Upper lobe of right lung (tissue), 1 donor: Measurements from ENCODE around the gene PUS3. TPM values are rescaled to one million over a fixed set of nuclear protein-coding genes. Genes with fewer than 3 reads are reported as not detected.
A peak's percentile ranks its signal among the peaks of the same experiment; 100 is the strongest.

Source experiments
- ATAC-seq: fragments of 200-7000 bp; cut with Tn5 transposase; one replicate; pipeline ENCODE4 v1.9.1; 2020; ENCODE audit warnings: mild to moderate bottlenecking, moderate library complexity
- DNase-seq: peaks from one replicate; pipeline ENCODE4 v3.0.0-alpha.2; 2020
- H3K27ac ChIP-seq: fragments of 200-600 bp; one replicate; pipeline ENCODE4 v1.8.0; 2022
- H3K27me3 ChIP-seq: fragments of 200-600 bp; one replicate; pipeline ENCODE4 v1.8.0; 2022; ENCODE audit warnings: mild to moderate bottlenecking
- H3K36me3 ChIP-seq: fragments of 200-600 bp; one replicate; pipeline ENCODE4 v1.8.0; 2022
- H3K4me1 ChIP-seq: fragments of 200-600 bp; one replicate; pipeline ENCODE4 v1.8.0; 2022
- H3K4me3 ChIP-seq: fragments of 200-600 bp; one replicate; pipeline ENCODE4 v1.8.0; 2022; ENCODE audit warnings: mild to moderate bottlenecking
- H3K9me3 ChIP-seq: fragments of 200-600 bp; one replicate; pipeline ENCODE4 v1.8.0; 2022
- intact Hi-C: fragments of 100-400 bp; cut with DNase I; formaldehyde crosslinking; loops from one replicate; pipeline ENCODE4 v1.11.0; 2022
- total RNA-seq: library from RNA; stranded (reverse); fragmentation: NEBNext Ultra II Directional; extraction: Animal tissue kit (Norgen Biotek cat#: 25700); gene quantifications from one replicate; pipeline ENCODE4 v1.2.1, GENCODE V29; 2021
- TF ChIP-seq, protein P1 (sequence below): fragments of 200-600 bp; IDR thresholded peaks from one replicate; pipeline ENCODE4 v1.8.0; 2022; ENCODE audit warnings: antibody characterized with exemption
- donor health status: DM: no; HTN: yes; CAD: no; lungs with severe emphysema.

Gene PUS3
- total RNA-seq, 1 donor from 2014 or later, result 11.1 TPM

DNA sequence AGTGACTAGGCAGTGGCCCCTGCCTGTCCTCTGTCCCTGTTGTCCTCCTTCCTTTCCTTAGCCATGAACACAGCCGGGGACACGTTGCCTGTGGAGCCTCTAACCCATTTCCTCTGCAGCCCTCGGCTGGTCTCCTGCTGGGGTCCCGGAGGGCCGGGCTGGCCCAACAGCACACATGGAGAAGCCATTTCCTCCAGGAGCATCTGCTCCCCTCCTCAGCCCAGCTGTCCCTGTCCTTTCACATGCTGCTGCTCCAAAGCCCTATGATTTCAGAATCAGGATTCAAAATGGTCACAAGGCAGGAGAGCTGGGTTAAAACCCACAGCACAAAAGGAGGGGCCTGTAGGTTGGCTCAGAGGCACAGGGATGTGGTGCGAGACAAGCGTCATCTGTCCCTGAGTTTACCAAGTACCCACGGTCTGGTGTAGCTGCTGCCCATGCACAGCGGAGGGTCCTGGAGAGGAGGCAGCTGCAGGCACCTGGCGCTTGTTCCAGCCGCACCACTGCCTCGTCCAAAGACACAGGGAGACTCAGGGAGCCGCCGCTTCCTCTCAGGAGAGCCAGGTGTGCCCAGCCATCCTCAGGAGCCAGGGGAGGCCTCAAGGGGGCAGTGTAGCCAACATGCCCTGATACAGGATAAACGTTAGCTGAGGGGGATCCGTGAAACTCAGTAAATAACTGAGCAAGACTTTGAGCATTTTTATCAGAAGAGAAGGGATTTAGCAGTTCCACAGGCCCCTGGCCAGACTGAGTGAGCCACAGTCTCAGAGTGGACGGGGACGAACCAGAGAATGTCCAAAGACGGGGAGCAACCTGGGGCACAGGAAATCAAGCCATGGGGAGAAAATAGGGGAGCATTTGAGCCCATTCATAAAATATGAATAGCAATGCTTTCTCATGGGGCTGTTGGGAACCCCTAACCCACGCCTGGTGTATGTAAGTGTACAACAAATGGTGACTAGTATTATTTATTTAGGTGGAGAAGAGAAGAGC lies 38.9 kb upstream of the PUS3 start:
- ATAC-seq, result peak; percentile 81
- TF ChIP-seq, protein P1, sequence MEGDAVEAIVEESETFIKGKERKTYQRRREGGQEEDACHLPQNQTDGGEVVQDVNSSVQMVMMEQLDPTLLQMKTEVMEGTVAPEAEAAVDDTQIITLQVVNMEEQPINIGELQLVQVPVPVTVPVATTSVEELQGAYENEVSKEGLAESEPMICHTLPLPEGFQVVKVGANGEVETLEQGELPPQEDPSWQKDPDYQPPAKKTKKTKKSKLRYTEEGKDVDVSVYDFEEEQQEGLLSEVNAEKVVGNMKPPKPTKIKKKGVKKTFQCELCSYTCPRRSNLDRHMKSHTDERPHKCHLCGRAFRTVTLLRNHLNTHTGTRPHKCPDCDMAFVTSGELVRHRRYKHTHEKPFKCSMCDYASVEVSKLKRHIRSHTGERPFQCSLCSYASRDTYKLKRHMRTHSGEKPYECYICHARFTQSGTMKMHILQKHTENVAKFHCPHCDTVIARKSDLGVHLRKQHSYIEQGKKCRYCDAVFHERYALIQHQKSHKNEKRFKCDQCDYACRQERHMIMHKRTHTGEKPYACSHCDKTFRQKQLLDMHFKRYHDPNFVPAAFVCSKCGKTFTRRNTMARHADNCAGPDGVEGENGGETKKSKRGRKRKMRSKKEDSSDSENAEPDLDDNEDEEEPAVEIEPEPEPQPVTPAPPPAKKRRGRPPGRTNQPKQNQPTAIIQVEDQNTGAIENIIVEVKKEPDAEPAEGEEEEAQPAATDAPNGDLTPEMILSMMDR, result peak; percentile 62
- peaks cover 6% of the 10 kb centered on the region for H3K27me3 ChIP-seq
- no peaks in the 10 kb centered on the region for H3K9me3 ChIP-seq
- no peaks in the 10 kb centered on the region for H3K36me3 ChIP-seq
- H3K4me1 ChIP-seq, result no peaks in the 10 kb centered on the region
- peak; percentile 76 for DNase-seq
- H3K4me3 ChIP-seq, result no peak overlapping the region
- intact Hi-C loops, result no loop called here
- H3K27ac ChIP-seq, result no peak overlapping the region

DNA sequence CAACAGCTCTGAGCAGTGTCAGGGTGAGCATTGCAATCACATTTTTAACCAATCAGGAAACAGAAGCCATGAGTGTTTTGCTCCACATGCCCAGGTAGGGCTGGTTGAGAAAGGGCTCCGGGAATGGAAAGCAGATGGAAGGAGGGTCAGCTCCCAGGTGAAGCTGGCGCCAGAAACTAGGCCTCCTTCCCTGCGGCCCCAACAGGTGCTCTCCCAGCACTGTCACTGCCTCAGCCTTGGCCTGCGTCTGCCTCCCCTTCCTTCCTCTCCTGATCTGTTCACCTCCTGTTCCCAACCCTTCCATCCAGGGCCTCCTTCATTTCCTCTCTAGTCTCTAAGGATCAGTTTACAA lies 38.2 kb upstream of the PUS3 start:
- Histone ChIP-seq H3K27ac (no peak overlapping the region), H3K27me3 (peaks cover 6% of the 10 kb centered on the region), H3K9me3 (no peaks in the 10 kb centered on the region), H3K4me3 (no peak overlapping the region), H3K36me3 (no peaks in the 10 kb centered on the region), H3K4me1 (no peaks in the 10 kb centered on the region)
- intact Hi-C loops, result no loop called here
- DNase-seq (peak; percentile 38), ATAC-seq (no peak)
- TF ChIP-seq, protein P1, result no peak

DNA sequence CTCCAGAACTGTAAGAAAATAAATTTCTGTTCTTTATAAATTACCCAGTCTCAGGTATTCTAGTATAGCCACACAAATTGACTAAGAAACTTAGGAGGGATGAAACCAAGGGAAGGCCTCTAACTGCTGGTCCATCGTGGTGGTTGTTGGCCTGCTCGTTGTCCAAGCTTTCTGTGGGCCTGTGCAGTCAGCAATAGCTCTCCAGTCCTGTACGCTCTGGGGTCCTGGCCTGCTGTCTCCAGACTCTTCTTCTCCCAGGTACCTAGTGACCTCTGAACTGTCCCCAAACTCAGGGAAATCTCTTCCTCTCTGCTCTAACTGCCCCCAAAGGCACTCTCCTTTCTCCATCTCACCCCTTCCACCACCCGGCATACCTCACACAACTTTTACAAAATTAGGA lies 37.1 kb upstream of the PUS3 start:
- ATAC-seq (no peak), DNase-seq (peak; percentile 25)
- no peak overlapping the region for H3K4me3 ChIP-seq
- intact Hi-C loops, result no loop called here
- no peak overlapping the region for H3K27ac ChIP-seq
- TF ChIP-seq, protein P1, result no peak
- H3K9me3 ChIP-seq, result no peaks in the 10 kb centered on the region
- H3K36me3 ChIP-seq, result no peaks in the 10 kb centered on the region
- no peaks in the 10 kb centered on the region for H3K27me3 ChIP-seq
- no peaks in the 10 kb centered on the region for H3K4me1 ChIP-seq

DNA sequence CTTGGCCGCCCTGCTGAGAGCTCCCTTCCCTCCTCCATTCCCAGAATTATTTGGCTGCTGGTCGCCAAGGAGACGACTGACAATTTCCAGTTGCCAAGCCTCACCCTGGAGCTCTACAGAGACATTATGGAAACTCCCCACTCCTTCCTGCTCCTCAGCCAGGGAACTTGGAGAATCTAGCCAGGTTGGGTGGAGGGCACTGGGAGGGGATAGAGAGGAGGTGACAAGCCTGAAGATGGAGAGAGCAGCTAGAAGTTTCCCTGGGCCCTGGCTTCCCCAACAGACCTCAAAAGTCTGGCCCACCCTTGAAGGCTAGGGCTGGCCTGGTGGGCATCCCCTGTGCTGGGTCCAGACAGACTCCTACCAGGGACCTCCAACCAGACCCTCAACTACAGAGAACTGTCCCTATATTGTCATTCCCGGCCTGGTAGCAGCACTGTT lies 36.1 kb upstream of the PUS3 start:
- no peak for ATAC-seq
- TF ChIP-seq, protein P1, result no peak
- no peaks in the 10 kb centered on the region for H3K4me1 ChIP-seq
- H3K27ac ChIP-seq, result no peak overlapping the region
- no peaks in the 10 kb centered on the region for H3K9me3 ChIP-seq
- no peaks in the 10 kb centered on the region for H3K36me3 ChIP-seq
- intact Hi-C loops, result no loop called here
- no peak overlapping the region for H3K4me3 ChIP-seq
- H3K27me3 ChIP-seq, result no peaks in the 10 kb centered on the region
- peak; percentile 17 for DNase-seq

DNA sequence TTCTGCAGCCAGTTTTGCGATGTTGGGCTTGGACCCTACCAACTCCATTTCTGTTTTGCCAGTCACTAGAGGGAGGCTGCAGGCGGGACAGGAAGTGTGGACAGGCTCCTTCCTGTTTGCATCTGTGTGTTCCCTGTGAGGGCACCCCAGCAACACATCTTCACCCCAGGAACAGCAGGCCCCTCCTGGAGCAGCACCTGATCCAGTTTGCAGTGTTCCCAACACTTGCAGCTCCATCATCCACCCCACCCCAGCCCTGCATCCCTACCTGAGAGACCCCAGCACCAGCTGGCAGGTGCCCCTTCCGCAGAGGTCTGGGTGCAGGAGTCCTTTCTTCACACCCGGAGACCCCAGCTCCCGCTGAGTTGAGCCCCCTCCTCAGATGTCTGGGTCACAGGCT lies 35.4 kb upstream of the PUS3 start:
- TF ChIP-seq, protein P1, result no peak
- intact Hi-C loops, result no loop called here
- ATAC-seq, result no peak
- Histone ChIP-seq H3K36me3 (no peaks in the 10 kb centered on the region), H3K9me3 (no peaks in the 10 kb centered on the region), H3K4me3 (no peak overlapping the region), H3K27ac (no peak overlapping the region), H3K27me3 (no peaks in the 10 kb centered on the region), H3K4me1 (no peaks in the 10 kb centered on the region)
- peak; percentile 38 for DNase-seq
